HG02970 (cell line): Measurements from ENCODE around the gene ADGRL1.

Source experiments
- ATAC-seq: cut with Tn5 transposase; IDR thresholded peaks from one replicate; pipeline ENCODE4 v1.9.1; 2021; ENCODE audit warnings: mild to moderate bottlenecking, moderate library complexity, moderate number of reproducible peaks; ENCODE audit not compliant: unreplicated experiment, low FRiP score

ADGRL1 gene

GRCh38 chr19:14164724-14165493 is 41.1 kb downstream of the ADGRL1 start:
- no peak for ATAC-seq

- no peak for ATAC-seq
Observed at GRCh38 chr19:14164082-14164481, 41.9 kb downstream of the ADGRL1 start.

- no peak for ATAC-seq
Observed at GRCh38 chr19:14162871-14163297, 43.1 kb downstream of the ADGRL1 start.

- ATAC-seq = no peak
Observed at GRCh38 chr19:14161305-14161704, 44.7 kb downstream of the ADGRL1 start.

GRCh38 chr19:14160017-14160703 is 45.8 kb downstream of the ADGRL1 start:
- ATAC-seq = no peak

GRCh38 chr19:14159059-14159458 is 46.9 kb downstream of the ADGRL1 start:
- no peak for ATAC-seq

GRCh38 chr19:14158276-14159023 is 47.5 kb downstream of the ADGRL1 start:
- no peak for ATAC-seq

- ATAC-seq = no peak
Observed at GRCh38 chr19:14156971-14157717, 48.8 kb downstream of the ADGRL1 start.

- no peak for ATAC-seq
Observed at GRCh38 chr19:14156122-14156521, 49.8 kb downstream of the ADGRL1 start.

- no peak for ATAC-seq
Observed at GRCh38 chr19:14155371-14155770, 50.6 kb downstream of the ADGRL1 start.

GRCh38 chr19:14152713-14153112 is 53.3 kb downstream of the ADGRL1 start:
- no peak for ATAC-seq

- ATAC-seq = no peak
Observed at GRCh38 chr19:14150770-14151661, 55.0 kb downstream of the ADGRL1 start.

GRCh38 chr19:14150041-14150769 is 55.8 kb downstream of the ADGRL1 start:
- ATAC-seq = no peak

GRCh38 chr19:14149509-14149994 is 56.4 kb downstream of the ADGRL1 start:
- ATAC-seq = no peak

GRCh38 chr19:14148751-14149410 is 57.1 kb downstream of the ADGRL1 start:
- ATAC-seq = no peak

- no peak for ATAC-seq
Observed at GRCh38 chr19:14147797-14148605, 58.0 kb downstream of the ADGRL1 start.

- no peak for ATAC-seq
Observed at GRCh38 chr19:14146789-14147216, 59.2 kb downstream of the ADGRL1 start.
